Measurements from ENCODE around the gene APIP.

APIP gene

DNA sequence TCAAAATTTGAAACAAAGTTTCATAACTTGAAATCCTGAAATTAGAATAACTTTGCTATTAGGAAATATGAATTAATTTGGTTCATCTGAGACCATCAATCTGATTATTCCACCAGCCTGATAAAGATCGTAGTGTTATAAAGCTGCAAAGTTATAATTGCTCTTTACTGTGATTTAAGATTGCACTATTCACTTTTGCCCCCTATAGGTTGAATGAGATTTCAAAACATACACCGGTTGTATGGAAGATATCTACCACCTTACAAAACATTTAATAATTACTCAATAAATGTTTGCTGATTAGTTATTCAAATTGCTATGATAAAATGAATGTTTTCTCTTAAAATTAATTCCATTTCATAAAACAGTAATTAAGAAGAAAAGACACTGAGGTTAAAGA, 26.1 kb downstream of the APIP start:
- CTCF ChIA-PET = interaction anchor here (0.8 to 10.3 kb wide), 15 partner anchors 8 to 503 kb away, joined by 3 to 360 read pairs (median 5); partner anchors contain the start of genes APIP, ELF5 and PDHX
- DNase-seq (ENCODE audit: low read depth, low spot score) = no peak
- TF ChIP-seq, protein P1, sequence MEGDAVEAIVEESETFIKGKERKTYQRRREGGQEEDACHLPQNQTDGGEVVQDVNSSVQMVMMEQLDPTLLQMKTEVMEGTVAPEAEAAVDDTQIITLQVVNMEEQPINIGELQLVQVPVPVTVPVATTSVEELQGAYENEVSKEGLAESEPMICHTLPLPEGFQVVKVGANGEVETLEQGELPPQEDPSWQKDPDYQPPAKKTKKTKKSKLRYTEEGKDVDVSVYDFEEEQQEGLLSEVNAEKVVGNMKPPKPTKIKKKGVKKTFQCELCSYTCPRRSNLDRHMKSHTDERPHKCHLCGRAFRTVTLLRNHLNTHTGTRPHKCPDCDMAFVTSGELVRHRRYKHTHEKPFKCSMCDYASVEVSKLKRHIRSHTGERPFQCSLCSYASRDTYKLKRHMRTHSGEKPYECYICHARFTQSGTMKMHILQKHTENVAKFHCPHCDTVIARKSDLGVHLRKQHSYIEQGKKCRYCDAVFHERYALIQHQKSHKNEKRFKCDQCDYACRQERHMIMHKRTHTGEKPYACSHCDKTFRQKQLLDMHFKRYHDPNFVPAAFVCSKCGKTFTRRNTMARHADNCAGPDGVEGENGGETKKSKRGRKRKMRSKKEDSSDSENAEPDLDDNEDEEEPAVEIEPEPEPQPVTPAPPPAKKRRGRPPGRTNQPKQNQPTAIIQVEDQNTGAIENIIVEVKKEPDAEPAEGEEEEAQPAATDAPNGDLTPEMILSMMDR (IDR thresholded peaks at IDR 0.05; ENCODE audit: insufficient read depth, low read length, missing control alignments) = peak; percentile 0
- POLR2A ChIA-PET = no interaction called here
- H3K4me3 ChIP-seq (ENCODE audit: low read depth, low read length) = no peak overlapping the region

DNA sequence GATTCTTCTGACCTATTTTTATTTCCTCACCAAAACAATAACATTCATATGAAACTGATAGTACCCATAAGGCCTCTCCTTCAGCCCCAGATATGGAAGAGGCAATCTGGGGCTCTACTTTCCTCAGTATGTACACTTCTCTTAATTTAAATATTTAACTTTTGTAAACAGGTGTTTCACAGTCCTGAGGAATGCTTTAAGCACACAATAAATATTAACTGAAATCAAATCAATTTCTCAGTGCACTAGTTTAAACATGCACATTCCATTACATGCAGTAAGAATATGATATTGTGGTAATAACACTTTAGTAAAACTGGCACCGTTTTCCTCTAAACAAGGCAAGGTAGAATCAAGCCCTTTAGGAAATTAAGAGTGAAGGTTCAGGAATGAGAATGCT, 28.9 kb downstream of the APIP start:
- no peak overlapping the region for H3K4me3 ChIP-seq (ENCODE audit: low read depth, low read length)
- TF ChIP-seq, protein P1 (IDR thresholded peaks at IDR 0.05; ENCODE audit: insufficient read depth, low read length, missing control alignments) = no peak
- no peak for DNase-seq (ENCODE audit: low read depth, low spot score)
- POLR2A ChIA-PET = no interaction called here
- CTCF ChIA-PET = interaction anchor here (1.4 to 10.3 kb wide), 4 partner anchors 10 to 375 kb away, joined by 4 to 360 read pairs (median 47); partner anchors contain the start of gene ELF5

DNA sequence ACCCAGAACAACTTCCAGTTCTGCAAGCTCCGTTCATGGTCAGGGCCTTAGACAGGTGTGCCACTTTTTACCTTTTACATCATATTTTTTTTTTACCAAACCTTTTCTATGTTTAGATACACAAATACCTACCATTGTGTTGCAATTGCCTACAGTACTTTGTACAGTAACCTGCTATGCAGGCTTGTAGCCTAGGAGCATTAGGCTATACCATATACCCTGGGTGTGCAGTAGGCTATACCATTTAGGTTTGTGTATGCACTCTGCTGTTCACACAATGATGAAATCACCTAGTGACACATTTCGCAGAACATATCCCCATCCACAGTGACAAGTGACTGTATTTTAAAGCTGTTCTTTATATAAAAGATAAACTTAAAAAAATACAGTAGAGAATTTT, 29.6 kb downstream of the APIP start:
- no peak for DNase-seq (ENCODE audit: low read depth, low spot score)
- CTCF ChIA-PET = interaction anchor here (0.5 to 10.3 kb wide), 4 partner anchors 8 to 374 kb away, joined by 3 to 360 read pairs (median 8); no protein-coding TSS in a partner anchor
- TF ChIP-seq, protein P1 (IDR thresholded peaks at IDR 0.05; ENCODE audit: insufficient read depth, low read length, missing control alignments) = no peak
- POLR2A ChIA-PET = no interaction called here
- no peak overlapping the region for H3K4me3 ChIP-seq (ENCODE audit: low read depth, low read length)

DNA sequence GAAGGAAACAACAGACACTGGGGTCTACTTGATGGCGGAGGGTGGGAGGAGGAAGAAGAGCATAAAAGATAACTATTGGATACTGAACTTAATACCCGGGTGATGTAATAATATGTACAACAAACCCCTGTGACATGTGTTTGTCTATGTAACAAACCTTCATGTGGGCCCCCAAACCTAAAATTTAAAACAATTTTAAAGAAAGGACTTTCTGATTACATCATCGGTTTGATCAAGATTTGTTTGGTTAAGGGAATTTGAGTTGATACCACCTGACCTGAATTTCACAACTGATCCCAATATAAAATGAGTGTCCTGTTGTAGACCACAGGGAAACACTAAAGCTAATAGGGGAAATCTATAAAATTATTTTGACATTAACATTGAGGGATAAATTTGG, 34.3 kb downstream of the APIP start:
- no peak for DNase-seq (ENCODE audit: low read depth, low spot score)
- no peak overlapping the region for H3K4me3 ChIP-seq (ENCODE audit: low read depth, low read length)
- TF ChIP-seq, protein P1 (IDR thresholded peaks at IDR 0.05; ENCODE audit: insufficient read depth, low read length, missing control alignments) = no peak
- CTCF ChIA-PET = interaction anchor here (1.1 to 2.5 kb wide), 2 partner anchors 8 to 296 kb away, joined by 4 to 12 read pairs; no protein-coding TSS in a partner anchor
- POLR2A ChIA-PET = no interaction called here

DNA sequence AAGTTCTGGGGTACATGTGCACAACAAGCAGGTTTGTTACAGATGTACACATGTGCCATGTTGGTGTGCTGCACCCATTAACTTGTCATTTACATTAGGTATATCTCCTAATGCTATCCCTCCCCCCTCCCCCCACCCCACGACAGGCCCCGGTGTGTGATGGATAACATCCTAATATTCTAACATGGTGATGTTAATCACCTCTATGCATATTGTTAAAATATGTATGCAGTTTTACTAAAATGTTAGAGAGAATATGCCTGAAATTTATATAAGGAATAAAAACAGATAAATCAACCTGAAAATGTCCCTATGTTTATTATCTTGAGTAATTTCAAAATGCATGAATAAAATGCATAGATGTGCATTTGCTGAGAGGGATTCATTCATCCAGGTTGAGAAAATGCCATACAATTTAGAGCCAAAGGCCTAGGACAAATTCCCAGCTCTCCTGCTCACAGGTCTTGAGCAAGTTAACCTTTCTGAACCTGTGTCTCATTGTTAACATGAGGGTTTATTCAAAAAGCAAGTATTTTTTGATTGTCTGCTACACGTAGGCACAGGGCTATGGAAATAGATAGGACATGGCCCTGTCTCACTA, 38.7 kb downstream of the APIP start:
- POLR2A ChIA-PET = no interaction called here
- TF ChIP-seq, protein P1 (IDR thresholded peaks at IDR 0.05; ENCODE audit: insufficient read depth, low read length, missing control alignments) = no peak
- no peak for DNase-seq (ENCODE audit: low read depth, low spot score)

DNA sequence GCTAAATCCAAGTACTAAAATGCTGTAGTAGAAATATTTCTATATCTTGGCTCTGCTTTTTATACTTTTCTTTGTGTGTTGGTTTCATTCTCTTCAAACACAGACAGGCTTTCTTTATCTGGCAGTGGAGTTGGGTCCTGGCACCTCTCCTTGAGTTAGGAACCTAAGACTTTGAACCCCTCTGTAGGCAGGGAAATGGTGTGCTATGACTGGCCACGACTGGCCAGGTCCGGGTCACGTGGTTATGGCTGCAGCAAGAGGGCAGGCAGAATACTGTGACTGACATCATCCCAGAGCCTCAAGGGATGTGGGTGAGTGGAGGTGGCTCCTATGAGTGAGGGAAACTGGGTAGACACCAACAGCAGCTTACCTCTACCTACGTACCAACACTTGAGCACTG, 42.0 kb downstream of the APIP start:
- POLR2A ChIA-PET = no interaction called here
- TF ChIP-seq, protein P1 (IDR thresholded peaks at IDR 0.05; ENCODE audit: insufficient read depth, low read length, missing control alignments) = no peak
- CTCF ChIA-PET = interaction anchor here (1.9 to 2.1 kb wide), 2 partner anchors 16 to 288 kb away, joined by 4 to 15 read pairs; no protein-coding TSS in a partner anchor

More for the DNA sequence above, 38.7 kb downstream of the APIP start:
- H3K4me3 ChIP-seq (ENCODE audit: low read depth, low read length) = no peak overlapping the region
- CTCF ChIA-PET = interaction anchor here (0.8 to 2.0 kb wide), 5 partner anchors 8 to 293 kb away, joined by 3 to 7 read pairs (median 4); no protein-coding TSS in a partner anchor

More for the DNA sequence above, 42.0 kb downstream of the APIP start:
- H3K4me3 ChIP-seq (ENCODE audit: low read depth, low read length) = no peak overlapping the region
- DNase-seq (ENCODE audit: low read depth, low spot score) = no peak

Data from AG04449 (cell line).